ENCODE results near the gene MAST4.
"Not testable (repeated sequence)": the region's sequence is repeated elsewhere in the genome, so short reads cannot be mapped to it uniquely, and the experiment has no call there.

Gene MAST4

DNA sequence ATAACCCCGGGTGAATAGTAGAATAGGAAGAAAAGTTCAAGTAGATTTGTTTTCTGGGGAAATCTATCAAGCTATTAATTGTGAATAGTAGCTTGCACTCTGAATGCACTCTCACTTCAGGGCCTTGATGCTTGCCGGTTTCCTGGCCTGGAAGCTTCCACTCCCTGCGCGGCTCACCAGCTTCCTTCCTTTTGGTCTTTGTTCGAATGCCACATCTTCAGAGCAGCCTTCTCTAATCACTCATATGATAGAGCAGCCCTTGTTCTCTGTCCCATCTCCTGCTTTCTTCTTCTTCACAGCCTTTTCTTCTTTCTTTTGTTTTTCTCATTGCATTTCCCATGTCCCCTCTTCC lies 146.7 kb downstream of the MAST4 start:
- DNase-seq (ENCODE audit: low read depth in 1 of 2, low spot score in 1 of 2), result no peak

DNA sequence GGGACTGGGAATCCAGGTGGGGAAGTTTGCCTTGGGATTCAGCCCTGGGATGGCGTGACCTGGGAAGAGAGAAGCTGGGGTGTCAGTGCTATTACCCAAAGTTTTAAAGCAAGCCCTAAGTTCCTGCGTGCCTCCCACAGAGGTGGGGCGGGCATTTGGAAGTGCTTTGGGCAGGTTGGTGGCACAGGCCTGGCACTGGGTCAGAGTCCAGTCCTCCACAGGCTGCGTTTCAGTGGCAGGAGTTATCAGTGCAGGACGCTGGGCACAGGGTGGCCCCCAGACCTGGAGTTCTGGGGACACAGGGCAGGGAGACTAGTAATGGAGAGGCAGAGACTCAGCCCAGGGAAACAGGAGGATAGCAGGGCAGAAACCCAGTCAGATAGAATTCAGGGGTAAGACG lies 147.2 kb downstream of the MAST4 start:
- DNase-seq (ENCODE audit: low read depth in 1 of 2, low spot score in 1 of 2), result no peak

DNA sequence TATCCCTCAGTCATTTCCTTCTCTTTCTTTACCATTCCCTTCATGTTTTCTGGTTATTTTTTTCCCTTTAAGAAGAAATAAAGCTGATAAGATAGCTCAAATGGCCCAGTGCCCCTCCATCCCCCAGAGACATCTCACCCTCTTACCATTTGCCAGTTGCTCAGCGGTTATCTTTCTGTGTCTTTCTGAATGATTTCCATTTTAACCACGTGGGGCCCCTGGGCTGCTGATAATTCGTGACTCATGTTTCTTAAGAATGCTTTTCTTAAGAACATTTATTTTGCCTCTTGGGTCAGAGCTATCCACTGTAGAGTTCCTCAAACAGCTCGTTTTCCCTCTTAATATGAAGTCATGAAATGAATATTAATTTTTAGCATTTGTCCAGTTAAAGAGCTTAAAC lies 147.8 kb downstream of the MAST4 start:
- DNase-seq (ENCODE audit: low read depth in 1 of 2, low spot score in 1 of 2), result no peak

GRCh38 chr5:66745297-66745696 lies 149.1 kb downstream of the MAST4 start:
- DNase-seq (ENCODE audit: low read depth in 1 of 2, low spot score in 1 of 2), result no peak

GRCh38 chr5:66747607-66748006 lies 151.4 kb downstream of the MAST4 start:
- DNase-seq (ENCODE audit: low read depth in 1 of 2, low spot score in 1 of 2), result no peak

- not testable (repeated sequence) for DNase-seq (ENCODE audit: low read depth in 1 of 2, low spot score in 1 of 2)
Observed at GRCh38 chr5:66752668-66753067, 156.5 kb downstream of the MAST4 start.

- no peak for DNase-seq (ENCODE audit: low read depth in 1 of 2, low spot score in 1 of 2)
Observed at GRCh38 chr5:66757219-66757833, 161.1 kb downstream of the MAST4 start.

DNA sequence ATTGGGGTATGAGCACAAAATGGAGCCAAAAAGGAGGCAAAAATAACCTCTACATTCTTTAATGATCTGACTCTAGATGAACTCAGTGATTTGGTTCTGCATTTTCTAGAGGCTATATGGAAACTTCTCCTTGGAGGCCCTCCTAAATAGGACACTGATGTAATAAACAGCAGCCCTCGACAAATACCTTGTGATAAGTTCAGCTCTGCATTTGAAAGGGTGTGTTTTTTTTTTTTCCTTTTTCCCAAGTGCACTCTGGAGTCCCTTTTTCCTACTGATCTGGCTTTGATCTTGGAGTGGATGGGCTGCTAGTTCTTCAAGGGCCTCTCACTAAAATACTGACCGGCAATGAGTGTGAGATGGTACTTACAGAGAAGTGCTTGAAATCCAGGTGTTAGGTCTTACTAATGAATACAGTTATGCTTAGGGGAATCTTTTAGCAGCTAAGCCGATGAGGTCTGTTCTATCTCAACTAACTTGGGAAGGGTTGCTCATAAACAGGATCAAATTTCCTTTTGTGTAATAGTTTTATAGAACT lies 161.7 kb downstream of the MAST4 start:
- DNase-seq (ENCODE audit: low read depth in 1 of 2, low spot score in 1 of 2), result no peak

DNA sequence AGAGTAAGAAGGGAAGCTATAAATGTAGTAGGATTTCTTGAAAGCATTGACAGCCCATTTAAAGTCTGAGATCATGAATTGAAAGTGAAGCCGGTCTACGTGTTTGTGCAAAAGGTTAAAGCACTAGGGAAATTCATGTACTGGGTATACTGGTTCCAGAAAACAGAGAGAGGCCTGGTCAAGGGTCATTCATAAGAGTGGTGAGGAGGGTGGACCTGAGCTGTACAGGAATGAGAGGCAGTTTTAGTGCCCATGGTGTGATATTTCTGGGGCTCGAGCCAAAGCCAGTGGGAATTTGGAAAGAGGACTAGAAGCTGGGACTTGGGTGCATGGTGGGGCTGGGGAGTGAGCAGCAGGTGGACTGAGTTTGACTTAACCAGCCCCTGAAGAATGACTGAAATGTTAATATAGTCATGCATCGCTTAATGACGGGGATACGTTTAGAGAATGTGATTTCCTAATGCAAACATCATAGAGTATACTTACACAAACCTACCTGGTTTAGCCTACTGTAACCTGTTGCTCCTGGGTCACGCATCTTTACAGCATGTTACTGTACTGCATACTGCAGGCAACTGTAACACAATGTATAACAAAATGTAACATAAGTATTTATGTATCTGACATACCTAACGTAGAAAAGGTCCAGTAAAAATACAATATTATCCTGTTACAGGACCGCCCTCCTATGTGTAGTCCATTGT lies 173.0 kb downstream of the MAST4 start:
- DNase-seq (ENCODE audit: low read depth in 1 of 2, low spot score in 1 of 2), result no peak

- no peak for DNase-seq (ENCODE audit: low read depth in 1 of 2, low spot score in 1 of 2)
Observed at GRCh38 chr5:66769839-66770617, 173.8 kb downstream of the MAST4 start.

GRCh38 chr5:66777868-66778267 lies 181.7 kb downstream of the MAST4 start:
- no peak for DNase-seq (ENCODE audit: low read depth in 1 of 2, low spot score in 1 of 2)

DNA sequence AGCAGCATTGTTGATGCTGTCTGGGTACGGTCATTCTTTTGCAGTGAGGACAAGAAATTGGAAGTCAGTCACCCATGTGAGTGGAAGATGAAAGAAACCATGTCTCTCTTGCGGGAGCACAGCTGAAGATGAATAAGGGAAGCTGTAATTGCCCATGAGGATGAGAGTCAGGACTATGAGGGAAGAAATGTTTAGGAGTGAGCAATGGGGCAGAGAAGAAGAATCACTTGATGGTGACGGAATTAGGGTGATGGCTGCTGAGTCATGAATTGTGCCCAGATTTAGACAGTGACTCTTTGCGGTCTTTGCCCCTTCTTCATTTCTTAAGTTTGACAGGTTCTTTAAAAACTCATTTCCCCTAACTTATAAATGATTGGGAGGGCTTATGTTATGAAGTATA lies 183.3 kb downstream of the MAST4 start:
- no peak for DNase-seq (ENCODE audit: low read depth in 1 of 2, low spot score in 1 of 2)

DNA sequence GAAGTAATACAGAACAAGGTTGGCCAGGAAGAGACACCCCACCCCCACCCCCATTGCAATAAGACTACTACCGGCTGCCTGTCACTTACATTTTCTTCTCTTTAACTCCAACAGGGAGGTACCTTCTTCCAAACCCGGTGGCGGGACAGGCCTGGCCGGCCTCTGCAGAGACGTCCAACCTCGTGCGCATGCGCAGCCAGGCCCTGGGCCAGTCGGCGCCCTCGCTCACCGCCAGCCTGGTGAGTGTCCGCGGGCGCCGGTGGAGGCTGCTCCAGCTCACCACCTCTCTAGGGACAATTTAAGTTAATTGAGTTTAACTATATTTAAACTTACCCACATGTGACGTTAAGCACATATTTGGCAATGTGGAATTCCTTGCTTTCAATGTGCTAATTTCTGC lies 192.4 kb downstream of the MAST4 start:
- no peak for DNase-seq (ENCODE audit: low read depth in 1 of 2, low spot score in 1 of 2)

DNA sequence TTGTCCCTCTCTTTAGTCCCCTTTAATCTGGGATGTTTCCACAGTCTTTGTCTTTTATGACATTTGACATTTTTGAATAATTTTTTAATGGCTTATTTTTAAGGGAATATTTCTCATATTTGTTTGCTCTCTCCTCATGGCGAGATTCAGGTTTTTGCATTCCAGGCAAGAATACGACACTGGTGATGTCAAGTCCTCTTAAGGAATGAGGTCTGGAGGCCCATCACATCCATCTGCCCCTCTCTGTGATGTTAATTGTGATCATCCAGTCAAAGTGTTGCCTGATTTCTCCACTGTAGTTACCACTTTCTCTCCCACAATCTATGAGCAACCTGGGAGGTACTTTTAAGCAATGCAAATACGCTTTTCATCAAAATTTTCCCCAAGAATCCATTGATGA lies 193.2 kb downstream of the MAST4 start:
- no peak for DNase-seq (ENCODE audit: low read depth in 1 of 2, low spot score in 1 of 2)

GRCh38 chr5:66793049-66793448 lies 196.9 kb downstream of the MAST4 start:
- no peak for DNase-seq (ENCODE audit: low read depth in 1 of 2, low spot score in 1 of 2)

- DNase-seq (ENCODE audit: low read depth in 1 of 2, low spot score in 1 of 2), result no peak
Observed at GRCh38 chr5:66795682-66796081, 199.5 kb downstream of the MAST4 start.

- no peak for DNase-seq (ENCODE audit: low read depth in 1 of 2, low spot score in 1 of 2)
Observed at GRCh38 chr5:66796305-66797292, 200.4 kb downstream of the MAST4 start.

DNA sequence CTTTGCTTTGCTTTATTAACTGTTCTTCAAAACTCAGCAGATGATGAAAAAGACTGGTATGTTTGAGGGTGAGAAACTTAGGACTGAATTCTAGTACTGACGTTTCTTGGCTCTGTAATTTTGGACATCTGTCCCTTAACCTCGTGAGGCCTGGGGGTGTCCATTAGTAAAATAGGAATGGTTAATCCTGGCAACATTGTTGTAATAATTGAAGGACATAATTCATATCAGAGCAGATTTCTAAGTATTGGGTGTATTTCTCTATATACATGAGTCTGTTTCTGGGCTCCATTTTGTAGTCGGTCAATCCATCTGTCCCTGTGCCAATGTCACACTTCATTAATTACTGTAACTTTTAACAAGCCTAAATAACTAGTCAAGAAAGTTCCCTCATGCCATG lies 206.7 kb downstream of the MAST4 start:
- DNase-seq (ENCODE audit: low read depth in 1 of 2, low spot score in 1 of 2), result no peak

DNA sequence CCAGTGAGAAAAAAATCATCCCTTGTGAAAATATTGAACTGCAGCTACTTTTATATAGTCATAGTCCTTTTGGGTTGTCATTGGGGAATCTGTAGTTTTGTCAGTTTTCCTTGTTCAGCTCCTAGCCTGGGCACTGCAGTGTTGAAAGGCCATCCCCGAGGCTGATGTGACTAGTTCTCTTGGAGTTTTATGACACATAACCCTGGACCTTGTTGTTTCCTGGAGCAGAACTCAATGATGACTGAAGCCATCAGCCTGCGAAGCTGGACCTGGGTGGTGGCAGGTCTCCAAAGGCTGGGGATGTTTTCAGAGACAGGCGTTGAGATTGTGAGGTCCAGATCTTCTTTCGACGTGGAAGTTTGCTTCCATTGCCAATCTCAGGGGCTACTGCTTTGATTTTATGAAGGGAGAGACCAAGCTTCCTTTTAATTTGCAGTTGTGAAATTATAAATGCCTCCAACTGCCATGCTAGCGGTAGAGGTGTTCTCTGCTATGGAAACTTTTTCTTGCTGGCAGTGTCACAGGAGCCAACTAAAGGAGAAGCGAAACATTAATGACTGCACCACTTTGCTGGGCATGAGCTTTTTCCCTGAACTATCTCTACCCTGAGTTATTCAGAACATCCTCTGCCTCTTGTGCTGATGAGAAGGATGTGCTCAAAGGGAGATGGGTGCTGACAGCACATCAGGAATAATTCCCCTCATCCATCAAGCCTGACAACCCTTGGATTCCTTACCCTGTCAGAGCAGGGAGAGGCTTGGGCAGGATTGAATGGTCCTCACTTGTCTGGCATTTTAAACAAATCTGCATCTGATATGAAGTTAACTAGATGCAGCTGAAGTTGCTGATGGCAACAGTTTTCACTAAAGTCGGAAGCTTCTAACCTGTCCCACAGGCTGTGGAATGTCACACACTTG lies 209.6 kb downstream of the MAST4 start:
- DNase-seq (ENCODE audit: low read depth in 1 of 2, low spot score in 1 of 2), result no peak

GRCh38 chr5:66807743-66808142 lies 211.6 kb downstream of the MAST4 start:
- DNase-seq (ENCODE audit: low read depth in 1 of 2, low spot score in 1 of 2), result no peak
